ENCODE measurements around the gene OAT.

Gene OAT

GRCh38 chr10:124461642-124462347 is 43.1 kb upstream of the OAT start, which contains the start of gene LHPP:
TSS of gene LHPP (plus strand) at chr10:124461823. CDS start at chr10:124461863, 40 bp downstream.
- TF ChIP-seq CTCF (IDR thresholded peaks at IDR 0.05; ENCODE audit: borderline replicate concordance, insufficient read depth, low read depth, low read length), result peak; percentile 21; the same call in 1 of the 2 replicates
- peak within 1 kb of the TSS; percentile 74 for H3K4me3 ChIP-seq (ENCODE audit: low read depth, low read length)

- no peak for TF ChIP-seq CTCF (IDR thresholded peaks at IDR 0.05; ENCODE audit: borderline replicate concordance, insufficient read depth, low read depth, low read length)
- H3K4me3 ChIP-seq (ENCODE audit: low read depth, low read length), result no peak overlapping the region
These were observed 41.4 kb upstream of the OAT start for GRCh38 chr10:124460144-124460543.

GRCh38 chr10:124459395-124459794 is 40.7 kb upstream of the OAT start:
- no peak for TF ChIP-seq CTCF (IDR thresholded peaks at IDR 0.05; ENCODE audit: borderline replicate concordance, insufficient read depth, low read depth, low read length)
- no peak overlapping the region for H3K4me3 ChIP-seq (ENCODE audit: low read depth, low read length)

- TF ChIP-seq CTCF (IDR thresholded peaks at IDR 0.05; ENCODE audit: borderline replicate concordance, insufficient read depth, low read depth, low read length), result no peak
- H3K4me3 ChIP-seq (ENCODE audit: low read depth, low read length), result no peak overlapping the region
These were observed 40.2 kb upstream of the OAT start for GRCh38 chr10:124458889-124459288.

- no peak overlapping the region for H3K4me3 ChIP-seq (ENCODE audit: low read depth, low read length)
- no peak for TF ChIP-seq CTCF (IDR thresholded peaks at IDR 0.05; ENCODE audit: borderline replicate concordance, insufficient read depth, low read depth, low read length)
These were observed 39.8 kb upstream of the OAT start for GRCh38 chr10:124458473-124458872.

GRCh38 chr10:124455441-124455840 is 36.7 kb upstream of the OAT start:
- H3K4me3 ChIP-seq (ENCODE audit: low read depth, low read length), result no peak overlapping the region
- no peak for TF ChIP-seq CTCF (IDR thresholded peaks at IDR 0.05; ENCODE audit: borderline replicate concordance, insufficient read depth, low read depth, low read length)

- TF ChIP-seq CTCF (IDR thresholded peaks at IDR 0.05; ENCODE audit: borderline replicate concordance, insufficient read depth, low read depth, low read length), result no peak
- no peak overlapping the region for H3K4me3 ChIP-seq (ENCODE audit: low read depth, low read length)
These were observed 35.4 kb upstream of the OAT start for GRCh38 chr10:124453960-124454610.

Data from GM12875 (cell line).